Neuronal stem cell (in vitro differentiated cells): ENCODE data around the gene TSPYL4.

Experiments
- DNase-seq: peaks from one replicate; pipeline ENCODE4 v3.0.0-alpha.2; 2013; ENCODE audit warnings: low spot score
- H2AFZ ChIP-seq: one replicate; pipeline ENCODE4 v1.6.1; 2013; ENCODE audit warnings: mild to moderate bottlenecking, low read length, inconsistent platforms
- H2AK5ac ChIP-seq: 2 replicates; pipeline ENCODE4 v1.6.1; 2013; ENCODE audit warnings: low read depth, mild to moderate bottlenecking, inconsistent platforms, low read length, moderate library complexity, mixed read lengths
- H2BK120ac ChIP-seq: 2 replicates; pipeline ENCODE4 v1.6.1; 2013; ENCODE audit warnings: low read depth, mild to moderate bottlenecking, inconsistent platforms, low read length, moderate library complexity, mixed read lengths
- H2BK12ac ChIP-seq: one replicate; pipeline ENCODE4 v1.6.1; 2013; ENCODE audit warnings: low read length, inconsistent platforms
- H2BK15ac ChIP-seq: 2 replicates; pipeline ENCODE4 v1.6.1; 2013; ENCODE audit warnings: mild to moderate bottlenecking, low read length, inconsistent platforms, mixed read lengths
- H2BK5ac ChIP-seq: one replicate; pipeline ENCODE4 v1.6.1; 2013; ENCODE audit warnings: inconsistent platforms, mild to moderate bottlenecking, low read length, moderate library complexity
- H3K14ac ChIP-seq: one replicate; pipeline ENCODE4 v1.6.1; 2013; ENCODE audit warnings: low read length, inconsistent platforms
- H3K18ac ChIP-seq: 2 replicates; pipeline ENCODE4 v1.6.1; 2013; ENCODE audit warnings: low read length, inconsistent platforms
- H3K23ac ChIP-seq: 2 replicates; pipeline ENCODE4 v1.6.1; 2013; ENCODE audit warnings: low read depth, mild to moderate bottlenecking, mixed read lengths, low read length, inconsistent platforms; ENCODE audit not compliant: poor library complexity
- H3K27ac ChIP-seq: replicated peaks from 3 replicates; pipeline ENCODE4 v1.5.1; 2013; ENCODE audit warnings: low read length, inconsistent platforms
- H3K27me3 ChIP-seq, 3 experiments: 2 replicates each; pipeline ENCODE4 v1.6.1; 2013; ENCODE audit warnings: low read length in 3 of 3, mild to moderate bottlenecking in 2 of 3, inconsistent platforms in 1 of 3, low read depth in 1 of 3, mixed read lengths in 1 of 3, moderate library complexity in 1 of 3; ENCODE audit not compliant: control insufficient read depth in 3 of 3, insufficient read depth in 3 of 3
- H3K36me3 ChIP-seq, 2 donors: replicated peaks in 1 of 2; 2 replicates each; pipeline ENCODE4 v1.6.1; 2013; ENCODE audit warnings: low read length in 2 of 2; ENCODE audit not compliant: control insufficient read depth in 2 of 2, insufficient read depth in 2 of 2
- H3K4ac ChIP-seq: 2 replicates; pipeline ENCODE4 v1.6.1; 2013; ENCODE audit warnings: inconsistent platforms, mild to moderate bottlenecking, low read length, moderate library complexity
- H3K4me1 ChIP-seq, 2 donors: 1 replicate in 1 of 2; 2 replicates in 1 of 2; pipeline ENCODE4 v1.6.1; 2013; ENCODE audit warnings: low read length in 2 of 2, low read depth in 1 of 2; ENCODE audit not compliant: control insufficient read depth in 2 of 2, insufficient read depth in 1 of 2
- H3K4me2 ChIP-seq: one replicate; pipeline ENCODE4 v1.6.1; 2013; ENCODE audit warnings: mild to moderate bottlenecking, low read length, inconsistent platforms; ENCODE audit not compliant: insufficient read depth, poor library complexity, severe bottlenecking
- H3K4me3 ChIP-seq, 2 donors: 2 replicates each; pipeline ENCODE4 v1.5.1; 2013; ENCODE audit warnings: low read length in 2 of 2, mild to moderate bottlenecking in 2 of 2, inconsistent platforms in 1 of 2, moderate library complexity in 1 of 2
- H3K79me1 ChIP-seq: one replicate; pipeline ENCODE4 v1.6.1; 2013; ENCODE audit warnings: low read depth, mild to moderate bottlenecking, inconsistent platforms, low read length, moderate library complexity
- H3K9ac ChIP-seq: one replicate; pipeline ENCODE4 v1.6.1; 2013; ENCODE audit warnings: mild to moderate bottlenecking, low read depth, low read length, inconsistent platforms; ENCODE audit not compliant: poor library complexity
- H3K9me3 ChIP-seq, 2 donors: replicated peaks in 1 of 2; 2 replicates each; pipeline versions ENCODE3 to v1.6.1; 2013; ENCODE audit warnings: low read length in 2 of 2, mild to moderate bottlenecking in 2 of 2, inconsistent platforms in 1 of 2, low read depth in 1 of 2, mixed read lengths in 1 of 2, moderate library complexity in 1 of 2; ENCODE audit not compliant: control insufficient read depth in 2 of 2, insufficient read depth in 1 of 2
- H4K8ac ChIP-seq: one replicate; pipeline ENCODE4 v1.6.1; 2013; ENCODE audit warnings: low read depth, mild to moderate bottlenecking, inconsistent platforms, low read length, moderate library complexity
- H4K91ac ChIP-seq: one replicate; pipeline ENCODE4 v1.6.1; 2013; ENCODE audit warnings: low read length, low read depth, mild to moderate bottlenecking, inconsistent platforms; ENCODE audit not compliant: poor library complexity
- WGBS, 2 donors: extraction: QIAGEN DNeasy Blood & Tissue Kit; methylation state at CpG; one replicate each; pipeline ENCODE4 v1.1.7; 2013; ENCODE audit warnings: missing lambda C conversion rate in 2 of 2, mixed read lengths in 1 of 2; ENCODE audit not compliant: insufficient read length in 2 of 2, insufficient replicate concordance in 1 of 2; ENCODE audit errors: extremely low coverage in 2 of 2; 5-methylcytosine and 5-hydroxymethylcytosine counted together

TSPYL4 gene

DNA sequence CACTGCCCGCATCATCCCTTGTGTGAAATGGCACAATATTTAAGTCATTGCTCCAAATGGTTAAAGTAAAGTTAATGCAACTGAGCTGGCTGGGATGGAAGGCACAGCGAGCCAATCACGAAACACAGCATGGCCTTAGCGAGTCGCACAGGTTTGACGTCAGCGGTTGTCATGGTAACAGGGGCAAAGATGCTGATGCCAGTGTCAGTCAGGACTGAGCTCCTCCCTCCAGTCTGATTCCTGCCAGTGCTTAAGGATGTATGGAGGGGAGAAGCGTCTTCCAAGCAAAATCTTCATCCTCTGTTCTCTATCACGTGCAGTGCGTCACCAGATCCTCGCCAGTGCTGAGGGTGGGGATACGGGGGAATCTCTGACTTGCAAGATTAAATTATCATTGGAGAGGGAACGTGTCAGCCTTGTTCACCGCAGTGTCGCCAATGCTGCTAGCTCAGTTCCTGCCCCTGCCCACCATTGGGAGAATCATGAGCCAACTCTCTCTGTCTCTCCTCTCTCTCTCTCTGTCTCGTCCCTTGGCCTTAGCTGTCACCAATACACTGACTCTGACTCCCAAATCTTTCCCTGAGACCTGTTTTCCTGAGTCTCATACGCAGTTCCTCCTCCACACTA lies 24.5 kb downstream of the TSPYL4 start:
- no peak overlapping the region for H3K4ac ChIP-seq

DNA sequence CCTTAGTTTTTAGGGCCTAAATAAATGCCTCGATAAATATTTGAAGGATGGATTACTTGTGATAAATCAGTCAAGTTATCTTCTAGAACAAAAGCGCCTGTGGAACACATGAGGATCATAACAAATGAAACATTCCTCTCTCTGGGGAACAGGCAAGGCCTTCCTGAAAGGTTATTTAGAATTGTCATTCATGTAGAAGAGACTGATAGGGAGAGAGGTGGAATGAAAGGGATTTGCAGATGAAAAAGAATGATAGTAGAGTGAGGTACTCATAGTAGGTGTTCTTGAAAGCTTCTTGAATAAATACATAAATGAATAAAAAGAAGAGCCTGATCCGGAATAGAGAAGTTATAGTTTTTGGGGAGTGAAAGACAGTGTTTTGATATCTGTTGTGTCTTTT lies 30.5 kb downstream of the TSPYL4 start:
- no peak overlapping the region for H3K4me2 ChIP-seq
- no peaks in the 10 kb centered on the region for H3K4me1 ChIP-seq
- no peaks in the 10 kb centered on the region for H3K36me3 ChIP-seq
- H2BK5ac ChIP-seq: no peak overlapping the region
- no peak overlapping the region for H2AFZ ChIP-seq
- no peaks in the 10 kb centered on the region for H3K27me3 ChIP-seq
- no peaks in the 10 kb centered on the region for H3K9me3 ChIP-seq
- H3K4me3 ChIP-seq: no peak overlapping the region
- no peak overlapping the region for H3K18ac ChIP-seq
- no peaks in the 10 kb centered on the region for H3K79me1 ChIP-seq
- no peak overlapping the region for H2BK12ac ChIP-seq
- H2BK15ac ChIP-seq: no peak overlapping the region
- no peak overlapping the region for H3K9ac ChIP-seq
- H4K91ac ChIP-seq: no peak overlapping the region
- no peak overlapping the region for H2AK5ac ChIP-seq
- H2BK120ac ChIP-seq: no peak overlapping the region
- WGBS, 2 donors: no CpG with 5 or more reads among the region's 3 CpGs
- H3K14ac ChIP-seq: no peak overlapping the region
- no peak overlapping the region for H3K27ac ChIP-seq
- no peak overlapping the region for H4K8ac ChIP-seq
- DNase-seq: no peak
- H3K23ac ChIP-seq: no peak overlapping the region
- no peak overlapping the region for H3K4ac ChIP-seq

More for the DNA sequence above, 24.5 kb downstream of the TSPYL4 start:
- H3K14ac ChIP-seq: no peak overlapping the region
- no peak overlapping the region for H4K91ac ChIP-seq
- H3K4me1 ChIP-seq: peaks cover 0 to 2% of the 10 kb centered on the region in 2 donors
- H4K8ac ChIP-seq: no peak overlapping the region
- no peaks in the 10 kb centered on the region for H3K9me3 ChIP-seq
- no peak overlapping the region for H2BK120ac ChIP-seq
- no peak overlapping the region for H2BK5ac ChIP-seq
- H3K4me3 ChIP-seq: peak overlapping the region; percentile 25 to 38
- no peaks in the 10 kb centered on the region for H3K36me3 ChIP-seq
- no peak overlapping the region for H3K18ac ChIP-seq
- no peak overlapping the region for H2BK15ac ChIP-seq
- DNase-seq: peak; percentile 92
- H3K9ac ChIP-seq: no peak overlapping the region
- H2AFZ ChIP-seq: peak overlapping the region; percentile 69
- H3K4me2 ChIP-seq: peak overlapping the region; percentile 33
- H3K27me3 ChIP-seq: no peaks in the 10 kb centered on the region
- no peak overlapping the region for H3K23ac ChIP-seq
- H3K79me1 ChIP-seq: no peaks in the 10 kb centered on the region
- H3K27ac ChIP-seq: no peak overlapping the region
- no peak overlapping the region for H2AK5ac ChIP-seq
- H2BK12ac ChIP-seq: no peak overlapping the region
- no CpG with 5 or more reads among the region's 17 CpGs for WGBS, 2 donors

DNA sequence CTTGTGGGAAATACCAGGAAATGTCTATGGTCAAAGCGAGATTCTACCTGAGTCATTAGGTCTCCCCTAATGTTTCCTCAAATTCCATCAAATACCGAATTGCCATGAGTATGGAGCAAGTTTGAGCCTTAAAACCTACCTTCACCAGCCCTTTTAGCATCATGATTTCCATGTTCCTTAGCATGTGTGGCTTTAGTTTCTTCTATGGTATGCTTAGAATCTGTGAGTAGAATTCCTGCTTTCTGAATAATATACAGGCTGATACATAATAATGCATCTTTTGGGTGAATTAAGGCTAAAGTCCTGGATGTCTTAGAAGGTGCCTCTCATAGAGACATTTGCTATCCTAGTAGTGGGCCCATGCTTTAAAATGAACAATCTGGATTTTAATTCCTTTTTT lies 32.0 kb downstream of the TSPYL4 start:
- Histone ChIP-seq H2AFZ (no peak overlapping the region), H3K18ac (no peak overlapping the region), H4K91ac (no peak overlapping the region), H3K9me3 (no peaks in the 10 kb centered on the region), H4K8ac (no peak overlapping the region), H3K4me3 (no peak overlapping the region), H3K36me3 (no peaks in the 10 kb centered on the region), H2AK5ac (no peak overlapping the region), H3K27ac (no peak overlapping the region), H3K27me3 (no peaks in the 10 kb centered on the region), H2BK15ac (no peak overlapping the region), H2BK5ac (no peak overlapping the region), H3K9ac (no peak overlapping the region), H3K4me1 (no peaks in the 10 kb centered on the region), H3K4ac (no peak overlapping the region), H3K23ac (no peak overlapping the region), H3K79me1 (no peaks in the 10 kb centered on the region), H2BK120ac (no peak overlapping the region), H3K4me2 (no peak overlapping the region), H2BK12ac (no peak overlapping the region), H3K14ac (no peak overlapping the region)
- WGBS, 2 donors: no CpG with 5 or more reads among the region's 2 CpGs
- no peak for DNase-seq

DNA sequence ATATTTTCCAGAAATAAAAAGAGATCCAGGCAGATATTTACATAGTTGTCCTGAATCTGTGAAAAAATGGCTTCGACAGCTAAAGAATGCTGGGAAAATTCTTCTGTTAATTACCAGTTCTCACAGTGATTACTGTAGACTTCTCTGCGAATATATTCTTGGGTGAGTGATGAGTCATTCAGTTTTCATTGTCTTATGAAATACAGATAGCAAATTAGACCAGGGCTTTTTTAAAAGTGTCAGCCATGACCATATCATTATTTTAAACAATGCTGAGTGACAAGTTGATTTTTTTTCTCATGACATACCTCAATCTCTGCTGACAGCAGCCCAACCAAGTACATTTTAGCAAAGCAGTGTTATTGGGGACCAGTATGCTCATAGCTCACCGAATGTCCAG lies 32.8 kb downstream of the TSPYL4 start:
- H2BK15ac ChIP-seq: no peak overlapping the region
- H2BK12ac ChIP-seq: no peak overlapping the region
- no peak overlapping the region for H3K23ac ChIP-seq
- no peak overlapping the region for H3K4me2 ChIP-seq
- no peak overlapping the region for H2AFZ ChIP-seq
- H3K27ac ChIP-seq: no peak overlapping the region
- no peak overlapping the region for H3K4me3 ChIP-seq
- no peaks in the 10 kb centered on the region for H3K4me1 ChIP-seq
- no peak overlapping the region for H3K9ac ChIP-seq
- no peak overlapping the region for H2BK5ac ChIP-seq
- no peaks in the 10 kb centered on the region for H3K9me3 ChIP-seq
- no peak for DNase-seq
- H3K36me3 ChIP-seq: no peaks in the 10 kb centered on the region
- no peak overlapping the region for H3K4ac ChIP-seq
- no peak overlapping the region for H4K8ac ChIP-seq
- H3K14ac ChIP-seq: no peak overlapping the region
- no peak overlapping the region for H2AK5ac ChIP-seq
- no CpG with 5 or more reads among the region's 3 CpGs for WGBS, 2 donors
- H4K91ac ChIP-seq: no peak overlapping the region
- no peaks in the 10 kb centered on the region for H3K79me1 ChIP-seq
- H3K27me3 ChIP-seq: no peaks in the 10 kb centered on the region
- no peak overlapping the region for H3K18ac ChIP-seq
- H2BK120ac ChIP-seq: no peak overlapping the region
